PFSK-1 (cell line): ENCODE results near the gene HHAT.

ENCODE experiments used
- FOXP2 ChIP-seq: optimal IDR thresholded peaks from 2 replicates; pipeline ENCODE3; 2011; ENCODE audit warnings: borderline replicate concordance, control low read depth, inconsistent platforms; ENCODE audit not compliant: insufficient read depth; ENCODE audit errors: extremely low read length, extremely low read depth
- POLR2AphosphoS5 ChIP-seq: IDR thresholded peaks from 2 replicates; pipeline ENCODE4 v1.6.1; 2012; ENCODE audit warnings: low read depth, mild to moderate bottlenecking, control low read depth, low read length, moderate library complexity
- REST ChIP-seq, 2 experiments: IDR thresholded peaks; 2 replicates each; pipeline versions ENCODE4 v1.6.1 to v1.8.0; 2011 to 2012; ENCODE audit warnings: low read depth in 2 of 2, low read length in 2 of 2, control low read depth in 1 of 2, inconsistent platforms in 1 of 2, mild to moderate bottlenecking in 1 of 2, moderate library complexity in 1 of 2; ENCODE audit not compliant: insufficient read depth in 1 of 2
- SIN3A ChIP-seq: IDR thresholded peaks from 2 replicates; pipeline ENCODE4 v1.6.1; 2012; ENCODE audit warnings: mild to moderate bottlenecking, low read length, moderate library complexity, borderline replicate concordance; ENCODE audit not compliant: insufficient read depth
- TAF1 ChIP-seq: IDR thresholded peaks from 2 replicates; pipeline ENCODE4 v1.6.1; 2012; ENCODE audit warnings: low read length, control low read depth, borderline replicate concordance; ENCODE audit not compliant: insufficient read depth

Gene HHAT

GRCh38 chr1:210696709-210697108, 368.0 kb downstream of the HHAT start:
- TF ChIP-seq TAF1 (no peak), REST (IDR thresholded peaks at IDR 0.05; ENCODE audit: insufficient read depth in 1 of 2, low read depth in 2 of 2, low read length in 2 of 2) (no peak), FOXP2 (no peak), SIN3A (no peak), POLR2AphosphoS5 (no peak)

GRCh38 chr1:210697185-210697584, 368.5 kb downstream of the HHAT start:
- no peak for TF ChIP-seq SIN3A
- TF ChIP-seq TAF1 = no peak
- TF ChIP-seq POLR2AphosphoS5 = no peak
- no peak for TF ChIP-seq REST (IDR thresholded peaks at IDR 0.05; ENCODE audit: insufficient read depth in 1 of 2, low read depth in 2 of 2, low read length in 2 of 2)
- TF ChIP-seq FOXP2 = no peak

- no peak for TF ChIP-seq POLR2AphosphoS5
These were observed 370.0 kb downstream of the HHAT start for GRCh38 chr1:210698661-210699060.

GRCh38 chr1:210700083-210700482, 371.4 kb downstream of the HHAT start:
- TF ChIP-seq POLR2AphosphoS5 (no peak), TAF1 (no peak), SIN3A (no peak), REST (IDR thresholded peaks at IDR 0.05; ENCODE audit: insufficient read depth in 1 of 2, low read depth in 2 of 2, low read length in 2 of 2) (no peak), FOXP2 (no peak)

GRCh38 chr1:210700511-210700910, 371.8 kb downstream of the HHAT start:
- TF ChIP-seq TAF1 = no peak
- no peak for TF ChIP-seq POLR2AphosphoS5
- no peak for TF ChIP-seq FOXP2
- TF ChIP-seq REST (IDR thresholded peaks at IDR 0.05; ENCODE audit: insufficient read depth in 1 of 2, low read depth in 2 of 2, low read length in 2 of 2) = no peak
- TF ChIP-seq SIN3A = no peak

- TF ChIP-seq FOXP2 (no peak), POLR2AphosphoS5 (no peak), REST (IDR thresholded peaks at IDR 0.05; ENCODE audit: insufficient read depth in 1 of 2, low read depth in 2 of 2, low read length in 2 of 2) (no peak), SIN3A (no peak), TAF1 (no peak)
These were observed 373.8 kb downstream of the HHAT start for GRCh38 chr1:210702506-210702905.
